NCI-H2227 (cell line): Measurements from ENCODE around the gene CCDC92B.

Source experiments
- DNase-seq: peaks from one replicate; lab custom pipeline; 2025; ENCODE audit not compliant: unreplicated experiment; lab: John Stamatoyannopoulos, UW

The CCDC92B gene

DNA sequence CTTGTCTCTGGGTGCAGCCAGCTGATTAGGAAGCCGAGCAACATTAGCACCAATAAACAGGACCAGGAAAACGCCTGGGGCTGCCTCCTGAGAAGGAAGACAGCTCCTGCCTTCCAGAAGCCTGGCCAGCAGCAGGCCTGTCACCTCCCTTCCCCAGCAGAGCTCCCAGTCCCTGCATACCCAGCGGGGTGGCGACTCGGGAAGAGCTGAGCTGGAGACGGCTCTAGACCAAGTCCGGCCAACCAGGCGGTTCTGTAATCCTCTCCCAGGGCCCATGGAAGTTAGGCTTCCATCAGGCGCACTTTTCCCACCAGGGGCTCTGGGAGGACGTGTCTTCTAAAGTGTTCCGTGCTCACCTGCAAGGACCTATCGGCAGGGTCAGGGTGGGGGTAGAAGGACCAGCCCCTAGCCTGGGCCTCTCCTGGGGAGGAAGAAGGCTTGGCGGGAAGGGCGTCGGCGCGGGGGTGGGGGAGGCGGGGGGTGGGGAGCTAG, 25.9 kb downstream of the CCDC92B start:
- DNase-seq, result no peak

DNA sequence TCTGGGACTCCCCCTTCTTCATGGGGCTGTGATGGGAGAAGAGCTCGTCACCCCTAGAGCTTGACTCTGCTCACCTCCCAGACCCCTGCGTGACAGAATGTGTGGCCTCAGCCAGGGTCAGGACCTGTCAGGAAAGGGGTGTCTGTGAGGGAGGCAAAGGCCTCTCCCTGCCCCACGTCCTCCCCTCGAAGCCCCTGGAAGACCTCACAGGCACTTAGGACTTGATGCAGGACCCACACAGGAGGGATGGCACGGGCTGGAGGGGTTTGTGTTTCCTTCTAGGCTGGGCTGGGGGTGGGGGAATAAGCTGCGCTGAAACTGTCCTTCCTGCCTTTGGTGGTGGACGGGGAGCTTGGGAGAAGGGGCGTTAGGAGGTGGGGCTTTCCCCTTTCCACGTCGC, 26.8 kb downstream of the CCDC92B start:
- no peak for DNase-seq

DNA sequence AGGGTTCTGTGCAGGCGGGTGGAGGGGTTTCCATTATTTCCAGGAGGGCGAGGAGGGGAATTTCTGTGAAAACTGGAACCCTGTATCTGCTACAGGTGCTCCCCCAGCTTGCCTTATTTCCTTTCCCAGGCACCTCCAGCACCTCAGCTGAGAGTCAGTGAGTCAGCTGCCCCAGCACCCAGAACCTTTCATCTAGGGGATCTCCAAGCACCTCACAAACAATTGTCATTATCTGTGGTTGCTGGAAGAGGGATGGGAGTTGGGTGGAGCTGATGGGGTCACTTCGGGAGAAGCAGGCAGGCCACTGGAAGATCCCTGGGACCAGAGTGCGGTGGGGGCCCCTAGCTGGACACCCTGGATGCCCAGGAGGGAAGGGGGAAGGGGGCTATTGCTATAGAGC, 27.8 kb downstream of the CCDC92B start:
- no peak for DNase-seq

DNA sequence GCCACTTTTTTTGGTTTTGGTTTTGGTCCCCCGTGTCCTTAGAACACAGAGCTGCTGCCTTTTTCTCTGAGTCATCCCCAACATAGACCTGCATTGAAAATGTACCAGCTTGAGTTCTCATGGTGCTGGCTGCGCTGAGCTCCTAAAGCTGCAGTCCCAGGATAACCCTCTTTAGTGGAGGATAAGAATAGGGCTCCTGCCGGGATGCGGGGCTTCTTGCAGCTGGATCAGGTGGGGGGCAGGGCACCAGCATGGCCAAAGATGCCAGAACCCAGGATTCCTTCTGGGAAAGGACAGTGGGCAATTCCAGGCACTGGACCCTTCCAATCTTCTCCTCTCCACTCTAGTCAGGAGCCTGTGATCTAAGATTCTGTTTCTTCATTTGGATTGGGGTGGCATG, 29.6 kb downstream of the CCDC92B start:
- DNase-seq, result no peak

DNA sequence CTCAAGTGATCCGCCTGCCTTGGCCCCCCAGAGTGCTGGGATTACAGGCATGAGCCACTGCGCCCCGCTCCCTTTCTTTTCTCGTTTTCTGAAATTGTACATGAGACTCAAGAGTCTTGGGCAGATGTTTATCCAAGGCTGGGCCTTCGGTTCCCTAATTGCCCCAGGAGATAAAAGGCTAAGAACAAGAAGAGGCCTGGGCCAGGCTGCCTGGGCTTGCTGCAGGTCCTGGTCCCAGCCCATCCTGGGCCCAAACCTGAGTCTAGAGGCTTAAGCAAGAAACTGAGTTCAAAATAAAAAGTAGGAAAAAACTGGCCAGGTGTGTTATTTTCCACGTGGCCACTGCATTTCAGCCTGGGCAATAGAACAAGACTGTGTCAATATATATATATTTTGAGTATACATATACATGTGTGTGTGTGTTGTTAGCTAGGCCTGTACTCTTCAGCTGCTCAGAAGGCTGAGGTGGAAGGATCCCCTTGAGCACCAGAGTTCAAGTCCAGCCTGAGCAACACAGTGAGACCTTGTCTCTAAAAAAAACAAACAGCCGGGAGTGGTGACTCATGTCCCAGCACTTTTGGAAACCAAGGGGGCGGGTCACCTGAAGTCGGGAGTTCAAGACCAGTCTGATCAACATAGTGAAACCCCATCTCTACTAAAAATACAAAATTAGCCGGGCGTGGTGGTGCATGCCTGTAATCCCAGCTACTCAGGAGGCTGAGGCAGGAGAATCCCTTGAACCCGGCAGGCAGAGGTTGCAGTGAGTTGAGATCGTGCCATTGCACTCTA, 31.1 kb downstream of the CCDC92B start:
- DNase-seq, result no peak

DNA sequence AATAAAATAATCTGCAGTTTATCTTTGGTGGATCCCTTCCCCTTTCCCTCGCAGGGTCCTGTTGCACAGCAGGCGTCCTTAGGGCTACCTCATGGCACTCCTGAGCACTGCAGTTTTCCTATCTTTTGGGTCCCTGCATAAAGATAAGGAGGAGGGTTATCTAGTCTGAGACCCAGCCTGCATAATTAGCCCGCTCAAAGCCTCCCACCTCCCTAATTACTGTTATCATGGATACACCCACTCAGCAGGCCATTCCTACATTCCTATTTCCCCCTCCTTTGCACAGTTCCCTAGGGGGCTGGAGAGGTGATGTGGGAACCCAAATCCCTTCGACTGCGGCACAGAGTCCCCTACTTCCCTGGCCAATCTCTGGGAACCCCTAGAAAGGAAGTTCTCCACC, 32.8 kb downstream of the CCDC92B start:
- peak; percentile 8 for DNase-seq

DNA sequence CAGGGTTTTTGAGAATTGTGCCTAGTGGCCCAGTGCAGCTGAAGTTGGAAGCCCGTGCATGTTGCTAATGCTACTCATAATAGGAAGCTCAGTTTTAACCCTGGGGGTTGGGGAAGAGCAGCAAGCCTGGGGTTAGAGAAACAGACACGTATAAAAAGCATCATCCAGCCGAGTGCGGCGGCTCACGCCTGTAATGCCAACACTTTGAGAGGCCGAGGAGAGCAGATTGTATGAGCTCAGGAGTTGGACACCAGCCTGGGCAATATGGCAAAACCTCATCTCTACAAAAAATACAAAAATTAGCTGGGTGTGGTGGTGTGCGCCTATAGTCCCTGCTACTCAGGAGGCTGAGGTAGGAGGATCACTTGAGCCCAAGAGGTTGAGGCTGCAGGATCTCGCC, 35.6 kb downstream of the CCDC92B start:
- no peak for DNase-seq

DNA sequence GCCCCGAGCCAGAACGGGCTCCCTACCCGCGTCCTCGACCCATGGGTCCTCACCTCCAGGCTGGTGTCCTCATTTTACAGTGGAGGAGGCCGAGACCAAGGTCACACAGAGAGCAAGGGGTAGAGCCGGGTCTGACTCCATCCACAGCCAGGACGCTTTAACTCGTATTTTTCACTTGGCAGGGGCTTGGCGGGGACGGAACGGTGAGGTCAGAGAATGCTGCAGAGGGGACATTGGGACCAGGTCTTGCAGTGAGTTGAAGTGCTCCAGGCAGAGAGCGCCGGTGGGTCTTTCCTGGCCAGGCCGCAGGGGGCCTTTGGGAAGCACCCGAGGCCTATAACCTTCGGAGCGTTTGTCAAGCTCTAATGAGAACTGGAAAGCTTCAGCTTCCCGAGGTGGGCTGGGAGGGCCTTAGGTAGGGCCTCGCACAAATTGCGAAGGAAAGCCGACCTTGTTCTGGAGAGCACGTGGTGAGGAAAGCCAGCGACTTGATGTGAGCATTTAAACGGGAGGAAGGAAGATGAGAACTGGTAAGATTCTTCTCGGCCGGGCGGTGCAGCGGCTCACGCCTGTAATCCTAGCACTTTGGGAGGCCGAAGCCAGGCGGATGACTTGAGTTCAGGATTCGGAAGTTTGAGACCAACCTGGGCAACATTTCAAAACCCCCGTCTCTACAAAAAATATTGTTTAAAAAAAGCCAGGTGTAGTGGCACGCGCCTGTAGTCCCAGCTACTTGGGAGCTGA, 37.0 kb downstream of the CCDC92B start:
- DNase-seq, result peak; percentile 11

DNA sequence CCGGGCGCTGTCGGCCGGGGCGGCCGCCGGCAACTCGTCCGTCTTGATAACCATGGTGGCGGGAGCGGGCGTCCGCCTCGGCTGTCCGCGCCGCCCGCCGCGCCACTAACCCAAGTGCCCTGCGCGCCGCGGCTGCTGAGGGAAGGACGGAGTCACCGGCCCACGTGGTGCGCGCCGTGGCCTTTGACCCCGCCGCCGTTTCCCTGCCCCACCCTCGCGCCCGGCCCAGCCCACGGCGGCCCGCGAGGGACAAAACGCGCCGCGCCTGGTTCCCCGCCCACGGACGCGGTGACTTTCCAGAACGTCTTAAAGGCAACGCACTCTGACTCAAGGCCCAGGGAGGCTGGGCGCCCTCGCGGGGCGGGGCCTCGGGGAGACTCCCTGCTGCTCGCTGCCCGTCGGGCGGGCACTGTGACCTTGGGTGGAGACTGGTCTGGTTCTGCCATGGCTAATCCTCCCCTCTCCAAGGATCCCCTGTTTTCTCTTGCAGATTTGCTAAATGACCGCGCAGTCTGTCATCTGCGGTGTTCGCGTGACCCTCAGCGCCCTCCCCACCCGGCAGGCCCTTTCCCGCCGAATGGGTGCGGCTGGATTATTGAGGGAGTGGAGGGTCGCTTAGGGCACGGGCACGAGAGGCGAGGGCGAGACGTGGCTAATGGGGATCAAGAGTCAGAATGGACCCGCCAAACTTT, 37.7 kb downstream of the CCDC92B start, which contains the start of gene CLUH:
Gene CLUH, minus strand, starts transcription at position 157 of the 692 bp plus-strand sequence. Its CDS starts 103 bp downstream, at position 54.
- peak; percentile 93 for DNase-seq

DNA sequence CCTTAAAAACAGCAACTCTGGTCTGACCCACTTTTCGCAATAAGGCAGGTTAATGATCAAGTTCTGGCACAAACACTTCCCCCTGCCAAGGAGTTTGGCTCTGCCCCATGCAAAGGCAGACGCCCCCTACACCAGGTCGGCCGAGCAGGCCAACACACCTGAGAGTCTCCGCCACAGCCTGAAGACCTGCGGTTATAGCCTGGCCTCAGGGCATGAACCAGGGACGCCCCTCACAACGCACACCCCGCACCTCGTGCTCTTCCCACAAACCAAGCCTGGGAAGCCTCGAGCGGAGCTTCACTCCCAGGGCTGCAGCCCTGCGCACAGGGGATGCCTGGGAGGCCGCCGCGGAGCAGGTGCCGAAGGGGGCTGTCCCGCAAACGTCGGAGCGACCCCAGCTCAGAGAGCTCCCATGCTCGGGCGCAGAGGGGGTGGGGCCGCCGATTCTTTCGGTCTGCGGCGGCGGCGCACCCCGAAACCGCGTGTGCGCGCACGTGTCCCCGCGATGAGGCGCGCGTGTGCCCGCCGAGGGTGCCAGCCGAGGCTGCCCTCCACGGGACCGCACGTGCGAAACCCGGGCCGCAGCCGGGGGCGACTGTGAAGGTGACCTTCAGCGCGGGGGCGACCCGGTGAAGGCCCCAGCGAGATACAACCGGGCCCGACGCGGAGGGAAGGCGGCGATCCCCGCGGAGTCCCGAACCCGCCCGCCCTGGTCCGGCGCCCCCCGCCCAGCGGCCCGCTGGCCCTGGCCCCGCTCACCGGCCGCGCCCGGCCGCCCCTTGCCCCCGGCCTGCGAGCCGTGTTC, 38.4 kb downstream of the CCDC92B start:
- DNase-seq, result peak; percentile 29

DNA sequence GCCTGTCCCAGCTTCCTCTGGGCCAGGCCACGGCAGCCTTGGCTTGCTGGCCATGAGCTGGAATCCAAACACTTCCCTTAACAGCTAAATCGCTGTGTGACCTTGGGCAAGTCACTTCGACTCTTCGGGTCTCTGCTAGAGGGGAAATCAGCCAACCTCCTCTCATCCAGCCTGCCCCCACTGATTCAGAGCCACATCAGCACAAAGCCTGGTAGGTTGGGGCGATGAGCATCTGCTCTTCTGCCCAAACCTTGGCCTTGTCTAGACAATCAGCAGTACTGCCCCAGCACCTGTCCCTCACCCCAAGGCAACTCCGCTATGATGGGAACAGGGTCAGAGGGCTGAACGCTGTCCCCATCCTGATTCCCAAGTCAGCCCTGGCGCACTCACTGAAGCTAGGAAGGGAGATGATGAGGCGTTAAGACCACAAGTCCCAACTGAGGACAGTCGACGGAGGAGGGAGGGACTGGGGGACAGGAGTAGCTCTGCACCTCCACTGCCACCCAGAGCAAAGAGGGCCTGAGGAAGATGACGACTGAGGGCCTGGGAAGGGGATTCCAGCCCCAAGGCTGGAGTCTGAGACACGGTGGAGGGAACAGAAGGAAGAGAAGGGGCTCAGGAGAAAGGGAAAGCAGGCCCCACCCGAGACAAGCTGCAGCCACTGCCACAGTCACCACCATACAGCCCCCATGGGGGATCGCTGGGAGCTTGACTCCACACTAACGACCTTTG, 39.2 kb downstream of the CCDC92B start:
- DNase-seq, result no peak

DNA sequence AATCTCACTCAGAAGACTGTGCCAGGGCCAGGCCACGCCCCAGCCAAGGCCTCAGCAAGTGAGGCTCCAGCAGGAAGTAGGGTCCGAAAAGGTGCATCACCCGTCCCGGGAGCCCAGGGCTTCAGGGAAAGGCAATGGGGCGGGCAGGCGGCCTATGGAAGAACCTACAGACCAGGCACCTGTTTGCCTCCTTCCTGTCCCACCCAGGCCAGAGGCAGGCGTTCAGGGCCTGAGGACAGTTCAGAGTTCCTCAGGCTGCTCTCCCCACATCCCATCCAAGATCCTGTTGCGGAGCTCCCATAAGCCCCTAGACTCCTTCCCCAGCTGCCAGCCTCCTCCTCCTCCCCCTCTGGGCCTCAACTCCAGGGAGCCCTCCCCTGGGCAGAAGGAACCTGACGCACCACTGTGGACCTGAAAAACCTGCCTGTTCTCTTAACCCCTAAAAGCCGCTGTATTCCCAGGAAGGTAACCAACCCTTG, 40.2 kb downstream of the CCDC92B start:
- no peak for DNase-seq

DNA sequence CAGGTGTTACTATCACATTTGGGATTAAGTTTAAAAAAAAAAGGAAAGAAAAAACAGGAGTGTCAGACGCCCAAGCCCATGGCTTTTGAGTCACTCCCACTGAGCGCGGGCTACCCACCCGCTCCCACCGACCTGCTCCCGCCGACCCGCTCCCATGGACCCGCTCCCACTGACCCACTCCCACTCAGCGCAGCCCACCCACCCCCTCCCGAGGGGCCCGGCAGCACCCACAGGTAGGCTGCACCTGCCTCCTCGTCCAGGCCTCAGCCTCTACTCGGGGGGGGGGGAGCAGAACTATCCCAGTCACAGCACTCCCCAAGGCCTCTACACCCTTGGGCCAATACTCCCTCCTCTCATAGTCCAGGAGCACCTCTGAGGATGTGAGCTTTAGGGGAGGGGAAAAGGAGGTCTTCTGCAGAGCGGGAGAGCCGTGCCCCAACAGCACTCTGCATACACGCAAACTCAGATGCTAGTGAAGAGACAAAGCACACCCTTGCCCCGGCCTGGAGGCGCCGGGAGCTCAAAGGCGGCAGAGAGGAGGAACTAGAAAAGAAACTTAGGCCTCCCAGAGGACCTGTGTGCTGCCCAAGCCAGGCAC, 40.8 kb downstream of the CCDC92B start:
- no peak for DNase-seq

DNA sequence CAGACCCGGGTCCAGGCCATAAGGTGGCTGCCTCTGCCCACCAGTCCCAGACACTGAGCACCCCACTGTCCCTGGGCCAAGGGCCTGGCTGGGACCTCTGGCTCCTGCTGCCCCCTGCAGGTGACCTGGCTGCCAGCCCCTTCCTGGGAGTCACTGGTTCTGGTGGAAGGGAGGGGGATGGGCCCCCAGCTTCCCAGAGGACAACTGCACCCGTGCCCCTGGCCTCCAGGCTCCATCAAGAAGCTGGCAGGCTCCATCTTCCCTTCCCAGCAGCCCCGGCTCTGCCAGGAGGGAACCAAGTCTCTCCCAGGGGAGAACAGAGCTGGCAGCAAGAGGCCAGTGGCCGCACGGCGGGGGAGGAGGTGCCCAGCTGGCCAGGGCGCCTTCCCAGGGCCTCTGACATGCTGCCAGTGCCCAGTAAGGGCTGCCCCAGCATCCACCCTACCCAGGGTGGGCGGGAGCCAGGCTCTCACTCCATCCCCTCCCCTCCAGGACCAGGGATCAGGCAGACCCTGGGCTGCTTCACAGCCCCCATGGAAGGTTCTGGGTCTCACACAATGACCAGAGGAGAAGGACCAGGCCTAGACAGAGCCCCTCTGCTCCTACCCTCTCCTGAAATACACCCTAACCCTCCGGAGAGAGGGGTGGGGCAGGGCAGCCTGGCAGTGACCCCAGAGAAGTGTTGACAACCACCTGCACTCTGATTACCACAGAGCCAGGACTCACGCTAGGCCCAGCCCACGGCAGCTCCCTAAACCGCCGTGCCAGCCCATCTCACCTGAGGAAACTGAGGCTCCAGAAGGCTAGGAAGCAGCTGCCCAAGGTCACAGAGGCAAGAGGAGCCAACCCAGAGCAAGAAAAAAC, 41.5 kb downstream of the CCDC92B start:
- no peak for DNase-seq

DNA sequence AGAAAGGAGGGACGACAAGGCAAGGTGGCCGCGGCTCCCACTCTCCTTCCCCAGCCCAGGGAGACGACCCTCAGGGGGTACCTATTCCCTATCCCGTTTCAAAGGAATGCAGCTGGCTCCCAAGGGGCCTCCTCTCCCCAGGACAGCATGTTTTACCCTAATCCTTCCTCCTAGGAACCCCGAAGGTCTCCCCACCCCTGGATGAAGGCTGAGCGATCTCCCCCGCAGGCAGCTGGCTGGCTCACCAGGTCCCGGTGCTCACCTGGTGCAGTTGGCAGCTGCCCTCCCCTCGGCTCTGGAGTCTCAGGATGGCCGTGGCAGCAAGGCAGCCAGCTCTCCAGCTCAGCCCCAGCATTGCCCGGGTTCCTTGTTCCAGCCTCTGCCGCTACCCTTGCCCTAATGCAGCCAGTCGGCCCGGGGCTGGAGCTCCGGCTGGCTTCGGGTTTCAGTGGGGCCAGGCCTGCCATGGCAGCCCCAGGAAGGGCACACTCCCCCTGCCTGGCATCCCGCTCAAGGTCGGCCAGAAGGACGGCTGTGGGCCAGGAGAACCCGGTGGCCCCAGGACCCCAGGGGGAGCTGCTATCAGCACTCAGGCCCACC, 42.4 kb downstream of the CCDC92B start:
- DNase-seq, result no peak

DNA sequence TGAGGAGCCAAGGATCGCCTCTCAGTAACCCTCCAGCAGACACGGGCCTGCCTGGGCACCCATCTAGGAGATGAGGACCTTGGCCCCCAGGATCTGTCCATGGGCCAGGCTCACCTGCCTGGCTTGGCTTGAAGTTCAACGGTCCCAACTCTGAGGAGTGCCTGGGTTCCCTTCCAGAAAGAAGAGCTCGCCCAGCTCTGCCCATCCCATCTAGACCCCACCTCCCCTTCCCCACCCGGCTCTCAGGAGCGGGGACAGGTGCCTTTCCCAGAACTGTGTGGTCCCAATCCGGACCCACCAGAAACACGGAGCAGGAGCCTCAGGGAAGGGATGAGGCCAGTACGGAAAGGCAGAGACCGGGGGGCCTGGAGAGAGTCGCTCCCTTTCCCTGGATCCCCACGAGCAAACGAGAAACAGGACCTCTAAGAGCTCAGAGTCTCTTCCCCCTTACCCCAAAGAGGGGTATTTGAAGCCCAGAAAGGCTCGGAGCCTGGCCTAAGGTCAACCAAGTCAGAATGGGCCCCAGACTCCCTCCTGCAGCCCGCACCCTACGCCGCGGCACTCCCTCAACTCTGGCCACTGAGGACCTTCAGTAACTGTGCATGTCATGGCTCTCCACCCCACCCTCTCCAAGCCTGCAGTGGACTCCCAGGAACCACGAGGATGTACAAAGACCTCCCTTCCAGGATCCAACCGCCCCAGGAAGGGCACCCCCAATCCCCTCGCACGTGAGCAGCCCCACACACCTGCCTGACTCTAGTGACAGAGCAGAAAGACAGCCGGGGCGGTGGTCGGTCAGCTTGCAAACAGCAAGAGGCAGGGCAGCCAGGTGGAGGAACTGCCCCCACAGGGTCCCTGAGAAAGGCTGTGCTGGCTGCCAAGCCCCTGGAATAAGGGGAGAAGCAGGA, 43.3 kb downstream of the CCDC92B start:
- DNase-seq, result no peak

DNA sequence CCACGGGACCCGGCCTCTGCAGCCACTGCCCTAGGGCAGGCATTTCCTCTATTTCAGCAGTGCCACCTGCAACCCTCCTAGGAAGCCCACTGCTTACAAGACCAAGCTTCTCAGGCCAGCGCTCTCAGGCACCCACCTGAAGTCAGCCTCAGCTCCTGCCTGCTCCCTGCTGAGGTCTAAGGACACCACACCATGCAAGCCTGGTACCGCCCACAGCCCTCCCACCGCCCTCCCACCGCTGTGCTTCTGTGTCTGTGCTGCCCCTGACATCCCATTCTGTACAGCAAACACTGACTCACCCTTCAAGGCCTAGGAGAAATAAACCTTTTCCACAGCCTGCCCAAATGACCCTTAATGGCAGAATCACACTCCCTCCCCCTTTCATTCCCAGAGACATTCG, 44.2 kb downstream of the CCDC92B start:
- no peak for DNase-seq
